HCT116 (cell line): Measurements from ENCODE around the gene MRPL39. TPM values are rescaled to one million over a fixed set of nuclear protein-coding genes. Genes with fewer than 3 reads are reported as not detected.

ENCODE experiments used
- ATAC-seq: fragments of 200-7000 bp; cut with Tn5 transposase; 2 replicates; pipeline ENCODE4 v1.9.1; 2020; ENCODE audit warnings: mild to moderate bottlenecking, moderate library complexity
- BruUV-seq: library from RNA; stranded (reverse); fragments of 400-500 nt; replicated peaks from 2 replicates; lab custom pipeline; 2021; lab: Mats Ljungman, UMichigan
- CTCF ChIA-PET: fragments of 300-600 bp; sonication (Branson Sonifier 250); formaldehyde crosslinking; loops from one replicate; lab custom pipeline; 2021; ENCODE audit warnings: antibody characterized with exemption; lab: Charles Lee
- POLR2A ChIA-PET: fragments of 300-600, 350-600 bp; sonication (Branson Sonifier 250); formaldehyde crosslinking; loops from one replicate; lab custom pipeline; 2021; ENCODE audit warnings: antibody characterized with exemption; lab: Charles Lee
- RAD21 ChIA-PET, 2 experiments: fragments of 300-600 bp; sonication (Branson Sonifier 250); formaldehyde crosslinking; loops; one replicate each; lab custom pipeline; 2023; ENCODE audit warnings: low total read pairs in 2 of 2; ENCODE audit not compliant: uncharacterized antibody in 2 of 2, unreplicated experiment in 2 of 2, low non-redundant PET in 1 of 2; lab: Charles Lee
- DNase-seq: peaks from one replicate; pipeline ENCODE4 v3.0.0-alpha.2; 2010; ENCODE audit warnings: low read depth, low spot score
- H2AFZ ChIP-seq: fragments of 200-600 bp; shearing (Covaris generic), sonication (generic); 2 replicates; pipeline ENCODE4 v1.6.1; 2017; ENCODE audit warnings: low read depth, mixed run types, mixed read lengths, antibody characterized with exemption, low read length; ENCODE audit not compliant: poor library complexity, severe bottlenecking
- H3K27ac ChIP-seq: 2 replicates; pipeline ENCODE4 v1.5.1; 2012; ENCODE audit warnings: low read depth, low read length
- H3K27me3 ChIP-seq: fragments of 200-600 bp; sonication (generic); 2 replicates; pipeline ENCODE4 v1.6.1; 2016; ENCODE audit warnings: mixed run types, low read length, mixed read lengths; ENCODE audit not compliant: insufficient read depth
- H3K36me3 ChIP-seq, 2 experiments: fragments of 200-500 bp in 1 of 2; fragments of 200-600 bp in 1 of 2; sonication (Bioruptor generic) in 1 of 2; sonication (generic) in 1 of 2; 2 replicates each; pipeline versions ENCODE4 v1.5.1 to v1.6.1; 2014 to 2016; ENCODE audit warnings: low read length in 2 of 2, inconsistent platforms in 1 of 2, mixed read lengths in 1 of 2, mixed run types in 1 of 2; ENCODE audit not compliant: insufficient read depth in 2 of 2, control insufficient read depth in 1 of 2
- H3K4me1 ChIP-seq, 2 experiments: fragments of 200-600 bp in 1 of 2; sonication (generic) in 1 of 2; 2 replicates each; pipeline versions ENCODE4 v1.5.1 to v1.6.1; 2012 to 2017; ENCODE audit warnings: low read length in 2 of 2, inconsistent platforms in 1 of 2, mild to moderate bottlenecking in 1 of 2, mixed read lengths in 1 of 2, mixed run types in 1 of 2, moderate library complexity in 1 of 2; ENCODE audit not compliant: insufficient read depth in 2 of 2, control insufficient read depth in 1 of 2
- H3K4me2 ChIP-seq: fragments of 200-600 bp; sonication (generic); 2 replicates; pipeline ENCODE4 v1.6.1; 2017; ENCODE audit warnings: mixed run types, low read length, mixed read lengths
- H3K4me3 ChIP-seq, 2 experiments: fragments of 200-600 bp in 1 of 2; sonication (generic) in 1 of 2; replicated peaks in 1 of 2; 2 replicates each; pipeline ENCODE4 v1.5.1; 2011 to 2016; ENCODE audit warnings: low read length in 2 of 2, control low read depth in 1 of 2, low read depth in 1 of 2, mild to moderate bottlenecking in 1 of 2, mixed read lengths in 1 of 2, mixed run types in 1 of 2
- H3K79me2 ChIP-seq: fragments of 200-600 bp; sonication (generic); 2 replicates; pipeline ENCODE4 v1.6.1; 2017; ENCODE audit warnings: mild to moderate bottlenecking, mixed run types, low read length, moderate library complexity, mixed read lengths; ENCODE audit not compliant: insufficient read depth
- H3K9ac ChIP-seq: fragments of 200-600 bp; sonication (generic); 2 replicates; pipeline ENCODE4 v1.6.1; 2016; ENCODE audit warnings: low read length, mixed read lengths
- H3K9me2 ChIP-seq: fragments of 200-600 bp; sonication (generic), shearing (Covaris generic); 2 replicates; pipeline ENCODE4 v1.6.1; 2017; ENCODE audit warnings: mixed run types, mild to moderate bottlenecking, moderate library complexity; ENCODE audit not compliant: insufficient read depth
- H3K9me3 ChIP-seq, 2 experiments: fragments of 200-500 bp in 1 of 2; fragments of 200-600 bp in 1 of 2; sonication (Bioruptor generic) in 1 of 2; sonication (generic) in 1 of 2; 2 replicates each; pipeline ENCODE4 v1.6.1; 2014 to 2017; ENCODE audit warnings: low read length in 2 of 2, mixed read lengths in 2 of 2, inconsistent platforms in 1 of 2, low read depth in 1 of 2, mild to moderate bottlenecking in 1 of 2, mixed run types in 1 of 2, moderate library complexity in 1 of 2; ENCODE audit not compliant: control insufficient read depth in 1 of 2, insufficient read depth in 1 of 2
- H4K20me1 ChIP-seq: fragments of 200-600 bp; sonication (generic), shearing (Covaris generic); 2 replicates; pipeline ENCODE4 v1.6.1; 2017; ENCODE audit warnings: mixed run types, mild to moderate bottlenecking, moderate library complexity; ENCODE audit not compliant: insufficient read depth
- CBX3 ChIP-seq: IDR thresholded peaks from 2 replicates; pipeline ENCODE4 v1.6.1; 2012; ENCODE audit warnings: low read depth
- CTCF ChIP-seq, 3 experiments: fragments of 200-600 bp in 1 of 3; sonication (generic) in 1 of 3; IDR thresholded peaks in 2 of 3; conservative IDR thresholded peaks in 1 of 3; 2 replicates each; pipeline ENCODE4 v1.5.1; 2012 to 2017; ENCODE audit warnings: low read depth in 2 of 3, low read length in 2 of 3, antibody characterized with exemption in 1 of 3, borderline replicate concordance in 1 of 3, control low read depth in 1 of 3, mild to moderate bottlenecking in 1 of 3, mixed read lengths in 1 of 3, mixed run types in 1 of 3, moderate library complexity in 1 of 3; ENCODE audit not compliant: insufficient read depth in 1 of 3
- EZH2phosphoT487 ChIP-seq: fragments of 200-600 bp; IDR thresholded peaks from 2 replicates; pipeline ENCODE4 v1.6.1; 2018; ENCODE audit warnings: antibody characterized with exemption, borderline replicate concordance
- MAX ChIP-seq: IDR thresholded peaks from 2 replicates; pipeline ENCODE4 v1.6.1; 2012
- POLR2A ChIP-seq: IDR thresholded peaks from 2 replicates; pipeline ENCODE4 v1.7.0; 2011; ENCODE audit warnings: borderline replicate concordance; ENCODE audit not compliant: insufficient read depth, insufficient read length; ENCODE audit errors: extremely low read depth
- POLR2AphosphoS5 ChIP-seq: IDR thresholded peaks from 2 replicates; pipeline ENCODE4 v1.6.1; 2011; ENCODE audit warnings: mild to moderate bottlenecking, low read depth, low read length, moderate library complexity
- RAD21 ChIP-seq: IDR thresholded peaks from 2 replicates; pipeline ENCODE4 v1.6.1; 2012; ENCODE audit warnings: low read depth, mild to moderate bottlenecking
- REST ChIP-seq: IDR thresholded peaks from 2 replicates; pipeline ENCODE4 v1.6.1; 2012; ENCODE audit warnings: low read depth
- SP1 ChIP-seq: IDR thresholded peaks from 2 replicates; pipeline ENCODE4 v1.6.1; 2012; ENCODE audit warnings: low read depth
- ZBTB33 ChIP-seq: IDR thresholded peaks from 2 replicates; pipeline ENCODE4 v1.6.1; 2011; ENCODE audit warnings: mild to moderate bottlenecking, low read length, moderate library complexity; ENCODE audit not compliant: insufficient replicate concordance; ENCODE audit errors: extremely low read depth
- intact Hi-C: fragments of 100-400 bp; cut with micrococcal nuclease; formaldehyde crosslinking; loops from 2 replicates; pipeline ENCODE4 v1.10.0; 2022
- total RNA-seq: library from RNA; stranded (reverse); gene quantifications from one replicate; pipeline ENCODE4 v1.2.1, GENCODE V29; 2021; ENCODE audit not compliant: unreplicated experiment

Gene MRPL39
- total RNA-seq, 1 experiment from 2014 or later, result 41.1 TPM

- BruUV-seq, result no TSS peak
- intact Hi-C loops, result no loop called here
- Histone ChIP-seq H3K9me3 (no peaks in the 10 kb centered on the region), H3K36me3 (no peaks in the 10 kb centered on the region; a peak in 1 of 4 replicates), H3K4me2 (no peak overlapping the region), H2AFZ (no peak overlapping the region), H4K20me1 (no peaks in the 10 kb centered on the region), H3K27ac (no peak overlapping the region), H3K79me2 (no peaks in the 10 kb centered on the region), H3K4me1 (peaks cover 4 to 10% of the 10 kb centered on the region in 2 experiments; a peak in 3 of 4 replicates), H3K27me3 (no peaks in the 10 kb centered on the region), H3K9ac (no peak overlapping the region), H3K9me2 (no peaks in the 10 kb centered on the region), H3K4me3 (no peak overlapping the region)
- RAD21 ChIA-PET, result no interaction called here
- ATAC-seq (no peak), DNase-seq (no peak)
- TF ChIP-seq RAD21, result no peak
- TF ChIP-seq POLR2AphosphoS5, result no peak
- no peak for TF ChIP-seq POLR2A
- TF ChIP-seq REST, result no peak
- TF ChIP-seq MAX, result no peak
- no peak for TF ChIP-seq CTCF (IDR thresholded peaks at IDR 0.05 in 2 of 3, conservative IDR thresholded peaks at IDR 0.05 in 1 of 3; ENCODE audit: borderline replicate concordance in 1 of 3, insufficient read depth in 1 of 3, low read depth in 2 of 3, low read length in 2 of 3)
- TF ChIP-seq SP1, result no peak
- no peak for TF ChIP-seq EZH2phosphoT487
- TF ChIP-seq ZBTB33, result no peak
- no peak for TF ChIP-seq CBX3
- POLR2A ChIA-PET, result no interaction called here
- CTCF ChIA-PET, result no interaction called here
Observed at GRCh38 chr21:25571726-25572121, 35.6 kb downstream of the MRPL39 start.
